ENCODE results near the gene DHX30. TPM values are rescaled to one million over a fixed set of nuclear protein-coding genes. Genes with fewer than 3 reads are reported as not detected.

The DHX30 gene
- total and polyA plus RNA-seq, 9 of the 15 experiments (the other 6 are each of a cell fraction or from before 2014, with no cell fraction given): 12.3 to 158 (median 79.0) TPM

DNA sequence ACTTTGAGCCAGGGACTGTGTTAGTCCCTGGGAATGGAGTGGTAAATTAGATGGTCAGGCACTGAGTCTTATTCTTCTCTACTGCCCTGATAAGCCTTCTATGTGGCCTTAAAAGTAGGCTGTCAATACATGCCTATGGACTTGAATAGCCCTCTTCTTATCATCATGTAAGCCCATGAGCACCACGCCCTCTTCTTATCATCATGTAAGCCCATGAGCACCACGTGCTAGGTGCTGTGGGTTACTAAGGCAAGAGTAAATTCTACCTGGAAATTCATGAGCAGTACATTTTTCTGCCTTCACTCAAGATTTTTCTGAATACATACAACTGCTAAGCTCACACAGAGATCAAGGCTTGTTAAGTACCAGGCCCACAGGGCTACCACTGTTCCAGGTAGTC lies 68.5 kb downstream of the DHX30 start (continued):
- TF ChIP-seq MYBL2 (IDR thresholded peaks at IDR 0.05; ENCODE audit: low read depth): no peak
- TF ChIP-seq MYBL2 (CRISPR knock-in tag; IDR thresholded peaks at IDR 0.05; ENCODE audit: borderline replicate concordance): no peak
- TF ChIP-seq, protein P1, sequence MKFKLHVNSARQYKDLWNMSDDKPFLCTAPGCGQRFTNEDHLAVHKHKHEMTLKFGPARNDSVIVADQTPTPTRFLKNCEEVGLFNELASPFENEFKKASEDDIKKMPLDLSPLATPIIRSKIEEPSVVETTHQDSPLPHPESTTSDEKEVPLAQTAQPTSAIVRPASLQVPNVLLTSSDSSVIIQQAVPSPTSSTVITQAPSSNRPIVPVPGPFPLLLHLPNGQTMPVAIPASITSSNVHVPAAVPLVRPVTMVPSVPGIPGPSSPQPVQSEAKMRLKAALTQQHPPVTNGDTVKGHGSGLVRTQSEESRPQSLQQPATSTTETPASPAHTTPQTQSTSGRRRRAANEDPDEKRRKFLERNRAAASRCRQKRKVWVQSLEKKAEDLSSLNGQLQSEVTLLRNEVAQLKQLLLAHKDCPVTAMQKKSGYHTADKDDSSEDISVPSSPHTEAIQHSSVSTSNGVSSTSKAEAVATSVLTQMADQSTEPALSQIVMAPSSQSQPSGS (CRISPR knock-in tag; IDR thresholded peaks at IDR 0.05): no peak
- no peak for TF ChIP-seq ESRRA (IDR thresholded peaks at IDR 0.05; ENCODE audit: borderline replicate concordance, low read depth)
- no peak for TF ChIP-seq SIN3B (IDR thresholded peaks at IDR 0.05; ENCODE audit: low read depth)
- TF ChIP-seq, protein P2, sequence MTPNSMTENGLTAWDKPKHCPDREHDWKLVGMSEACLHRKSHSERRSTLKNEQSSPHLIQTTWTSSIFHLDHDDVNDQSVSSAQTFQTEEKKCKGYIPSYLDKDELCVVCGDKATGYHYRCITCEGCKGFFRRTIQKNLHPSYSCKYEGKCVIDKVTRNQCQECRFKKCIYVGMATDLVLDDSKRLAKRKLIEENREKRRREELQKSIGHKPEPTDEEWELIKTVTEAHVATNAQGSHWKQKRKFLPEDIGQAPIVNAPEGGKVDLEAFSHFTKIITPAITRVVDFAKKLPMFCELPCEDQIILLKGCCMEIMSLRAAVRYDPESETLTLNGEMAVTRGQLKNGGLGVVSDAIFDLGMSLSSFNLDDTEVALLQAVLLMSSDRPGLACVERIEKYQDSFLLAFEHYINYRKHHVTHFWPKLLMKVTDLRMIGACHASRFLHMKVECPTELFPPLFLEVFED (CRISPR knock-in tag; conservative IDR thresholded peaks at IDR 0.05): no peak
- TF ChIP-seq ERF (CRISPR knock-in tag; IDR thresholded peaks at IDR 0.05): no peak
- TF ChIP-seq ELF2 (CRISPR knock-in tag; IDR thresholded peaks at IDR 0.05): no peak
- no peak for TF ChIP-seq HSF4 (CRISPR knock-in tag; IDR thresholded peaks at IDR 0.05; ENCODE audit: borderline replicate concordance)
- TF ChIP-seq HOXB6 (CRISPR knock-in tag; IDR thresholded peaks at IDR 0.05; ENCODE audit: borderline replicate concordance): no peak
- no peak for TF ChIP-seq STAG1 (CRISPR knock-in tag; IDR thresholded peaks at IDR 0.05; ENCODE audit: borderline replicate concordance)
- TF ChIP-seq, protein P3, sequence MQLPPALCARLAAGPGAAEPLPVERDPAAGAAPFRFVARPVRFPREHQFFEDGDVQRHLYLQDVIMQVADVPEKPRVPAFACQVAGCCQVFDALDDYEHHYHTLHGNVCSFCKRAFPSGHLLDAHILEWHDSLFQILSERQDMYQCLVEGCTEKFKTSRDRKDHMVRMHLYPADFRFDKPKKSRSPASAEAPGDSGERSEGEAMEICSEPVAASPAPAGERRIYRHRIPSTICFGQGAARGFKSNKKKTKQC (CRISPR knock-in tag; IDR thresholded peaks at IDR 0.05): no peak
- no peak for TF ChIP-seq GATAD2A (IDR thresholded peaks at IDR 0.05)
- no peak for TF ChIP-seq MAFF (IDR thresholded peaks at IDR 0.05; ENCODE audit: low read length)
- no peak for TF ChIP-seq EZH2 (IDR thresholded peaks at IDR 0.05; ENCODE audit: borderline replicate concordance, low read depth, low read length)
- TF ChIP-seq, protein P4, sequence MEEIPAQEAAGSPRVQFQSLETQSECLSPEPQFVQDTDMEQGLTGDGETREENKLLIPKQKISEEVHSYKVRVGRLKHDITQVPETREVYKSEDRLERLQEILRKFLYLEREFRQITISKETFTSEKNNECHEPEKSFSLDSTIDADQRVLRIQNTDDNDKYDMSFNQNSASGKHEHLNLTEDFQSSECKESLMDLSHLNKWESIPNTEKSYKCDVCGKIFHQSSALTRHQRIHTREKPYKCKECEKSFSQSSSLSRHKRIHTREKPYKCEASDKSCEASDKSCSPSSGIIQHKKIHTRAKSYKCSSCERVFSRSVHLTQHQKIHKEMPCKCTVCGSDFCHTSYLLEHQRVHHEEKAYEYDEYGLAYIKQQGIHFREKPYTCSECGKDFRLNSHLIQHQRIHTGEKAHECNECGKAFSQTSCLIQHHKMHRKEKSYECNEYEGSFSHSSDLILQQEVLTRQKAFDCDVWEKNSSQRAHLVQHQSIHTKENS (CRISPR knock-in tag; IDR thresholded peaks at IDR 0.05): no peak
- TF ChIP-seq CHD2 (IDR thresholded peaks at IDR 0.05; ENCODE audit: low read depth, low read length): no peak
- no peak for TF ChIP-seq TCF7 (IDR thresholded peaks at IDR 0.05; ENCODE audit: borderline replicate concordance)
- TF ChIP-seq NFE2L1 (tag; IDR thresholded peaks at IDR 0.05; ENCODE audit: borderline replicate concordance, low read depth): no peak
- TF ChIP-seq HNRNPH1 (optimal IDR thresholded peaks at IDR 0.05; ENCODE audit: low read depth, low read length): no peak
- TF ChIP-seq SP2 (IDR thresholded peaks at IDR 0.05; ENCODE audit: extremely low read depth, low read depth, low read length, poor library complexity, severe bottlenecking): no peak
- TF ChIP-seq ZNF696 (CRISPR knock-in tag; conservative IDR thresholded peaks at IDR 0.05): no peak
- TF ChIP-seq HDGF (IDR thresholded peaks at IDR 0.05): no peak
- no peak for TF ChIP-seq MTA2 (IDR thresholded peaks at IDR 0.05; ENCODE audit: low read depth)
- TF ChIP-seq PML (IDR thresholded peaks at IDR 0.05; ENCODE audit: low read length): no peak
- no peak; the same call in 1 of the 2 replicates for TF ChIP-seq STAT5A (IDR thresholded peaks at IDR 0.05; ENCODE audit: borderline replicate concordance, low read length)
